GM18907 (cell line): ENCODE results near the gene IFIT3.
A peak's percentile ranks its signal among the peaks of the same experiment; 100 is the strongest.

ENCODE experiments used
- ATAC-seq: cut with Tn5 transposase; IDR thresholded peaks from one replicate; pipeline ENCODE4 v1.9.1; 2021; ENCODE audit warnings: mild to moderate bottlenecking, moderate library complexity; ENCODE audit not compliant: unreplicated experiment

Gene IFIT3

DNA sequence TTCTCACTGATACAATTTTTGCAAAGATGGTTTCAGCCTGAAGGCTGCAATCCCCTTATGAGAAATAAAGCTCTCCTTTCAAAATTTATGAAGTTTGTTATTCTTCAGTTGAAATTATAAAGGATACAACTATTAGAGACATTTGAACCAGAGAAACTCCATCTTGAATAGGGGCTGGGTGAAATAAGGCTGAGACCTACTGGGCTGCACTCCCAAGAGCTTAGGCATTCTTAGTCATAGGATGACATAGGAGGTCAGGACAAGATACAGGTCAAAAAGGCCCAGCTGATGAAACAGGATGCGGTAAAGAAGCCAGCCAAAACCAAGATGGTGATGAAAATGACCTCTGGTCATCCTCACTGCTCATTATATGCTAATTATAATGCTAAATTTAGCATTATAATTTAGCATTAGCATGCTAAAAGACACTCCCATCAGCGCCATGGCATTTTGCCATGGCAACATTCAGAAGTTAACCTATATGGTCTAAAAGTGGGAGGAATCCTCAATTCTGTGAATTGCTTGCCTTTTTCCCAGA, 27.7 kb downstream of the IFIT3 start:
- no peak for ATAC-seq

DNA sequence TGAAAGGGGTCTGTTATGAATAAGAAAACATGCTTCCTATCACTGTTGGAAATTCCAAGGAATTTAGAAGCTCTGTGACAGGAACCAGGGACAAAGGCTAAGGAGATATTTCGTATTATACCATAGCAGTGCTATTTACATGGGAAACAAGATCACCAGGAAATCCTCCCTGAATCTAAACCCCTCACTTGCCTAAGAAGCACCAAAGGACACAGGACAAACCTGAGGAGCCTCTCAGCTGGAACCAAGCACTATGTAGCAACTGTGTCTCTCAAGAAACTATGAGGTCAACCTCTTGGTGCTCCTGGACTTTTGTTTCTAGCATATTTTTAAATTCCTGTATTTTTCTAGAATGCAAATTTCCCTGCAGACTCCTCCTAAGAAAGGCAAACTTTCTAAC, 29.3 kb downstream of the IFIT3 start:
- ATAC-seq = no peak

DNA sequence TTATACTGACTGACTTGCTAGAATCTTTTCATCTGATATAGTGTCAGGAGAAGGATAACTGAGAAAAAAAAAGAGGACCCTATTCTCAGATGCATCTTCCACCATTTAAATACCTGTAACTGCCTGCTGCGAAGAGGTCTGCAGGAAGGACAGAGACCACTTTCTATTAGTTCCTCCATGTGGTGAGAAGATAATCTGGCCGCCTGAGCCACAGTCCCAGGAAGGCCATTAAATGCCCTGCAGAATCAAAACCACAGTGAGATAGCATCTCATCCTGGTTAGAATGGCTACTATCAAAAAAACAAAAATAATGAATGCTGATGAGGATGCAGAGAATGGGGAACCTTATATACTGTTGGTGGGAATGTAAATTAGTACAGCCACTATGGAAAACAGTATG, 30.2 kb downstream of the IFIT3 start:
- no peak for ATAC-seq

GRCh38 chr10:89360157-89360556, 32.4 kb downstream of the IFIT3 start:
- ATAC-seq = no peak

GRCh38 chr10:89362929-89363328, 35.1 kb downstream of the IFIT3 start:
- no peak for ATAC-seq

- ATAC-seq = peak; percentile 40
These were observed 36.1 kb downstream of the IFIT3 start for GRCh38 chr10:89363729-89364442.

GRCh38 chr10:89364531-89364930, 36.7 kb downstream of the IFIT3 start:
- peak; percentile 42 for ATAC-seq

DNA sequence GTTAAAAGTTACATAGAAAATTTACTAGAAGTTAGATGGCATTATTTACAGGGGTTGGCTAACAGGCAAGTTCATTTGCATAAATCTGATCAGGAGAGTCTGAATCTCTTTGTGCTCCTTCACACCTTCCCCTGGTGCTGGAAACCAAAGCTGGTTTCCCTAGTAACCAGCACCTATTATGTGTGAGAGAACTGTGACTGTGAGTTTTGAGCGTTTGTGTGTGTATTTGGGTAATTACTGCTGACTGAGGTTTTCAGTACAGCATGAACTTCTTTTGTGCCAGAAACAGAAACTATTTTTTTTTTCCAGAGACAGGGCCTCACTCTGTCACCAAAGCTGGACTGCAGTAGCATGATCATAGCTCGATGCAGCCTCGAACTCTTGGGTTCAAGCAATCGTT, 39.7 kb downstream of the IFIT3 start:
- peak; percentile 66 for ATAC-seq

- ATAC-seq = no peak
These were observed 40.3 kb downstream of the IFIT3 start for GRCh38 chr10:89368129-89368528.

DNA sequence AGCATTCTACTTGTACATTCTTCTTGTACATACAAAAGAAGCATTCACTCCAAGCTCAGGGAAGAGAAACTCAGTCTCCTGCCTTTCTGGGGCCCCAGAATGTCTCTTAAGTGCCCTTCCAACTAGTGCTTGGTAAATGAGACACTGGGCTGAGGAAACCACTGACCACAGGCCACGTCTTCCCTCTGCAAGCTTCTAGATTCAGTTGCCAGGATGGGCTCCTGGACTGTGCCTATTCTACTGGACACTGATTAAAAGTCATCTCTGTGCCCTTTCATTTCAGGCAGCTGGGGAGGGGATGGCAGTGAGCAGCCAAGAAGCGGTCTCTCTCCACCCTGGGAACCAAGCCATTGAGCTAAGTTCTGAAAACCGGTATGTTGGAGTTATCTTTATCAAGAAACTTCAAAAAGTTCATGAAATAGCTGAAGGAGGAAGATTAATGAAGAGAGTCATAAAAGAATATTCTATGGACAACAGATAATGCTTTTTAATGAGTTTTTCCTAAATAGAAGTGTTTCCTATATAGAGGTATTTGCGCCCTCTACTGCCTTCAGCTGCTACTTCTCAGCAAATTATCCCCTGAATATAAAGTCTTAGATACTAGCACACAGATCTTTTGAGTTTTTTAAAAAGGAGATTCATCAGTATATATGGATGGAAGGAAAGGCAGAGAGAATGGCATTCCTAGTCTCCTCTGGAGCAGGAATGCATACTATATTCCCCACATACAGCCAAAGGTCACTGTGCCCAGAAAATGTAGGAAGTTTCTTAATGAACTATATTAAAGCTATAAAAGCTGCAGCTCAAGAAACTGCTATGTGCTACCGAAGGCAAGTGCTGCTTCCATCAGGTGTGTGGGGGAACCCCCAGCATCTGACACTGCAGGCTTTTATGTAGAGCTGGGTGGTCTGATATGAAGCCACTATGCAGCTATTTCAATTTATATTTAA, 41.6 kb downstream of the IFIT3 start:
- no peak for ATAC-seq

DNA sequence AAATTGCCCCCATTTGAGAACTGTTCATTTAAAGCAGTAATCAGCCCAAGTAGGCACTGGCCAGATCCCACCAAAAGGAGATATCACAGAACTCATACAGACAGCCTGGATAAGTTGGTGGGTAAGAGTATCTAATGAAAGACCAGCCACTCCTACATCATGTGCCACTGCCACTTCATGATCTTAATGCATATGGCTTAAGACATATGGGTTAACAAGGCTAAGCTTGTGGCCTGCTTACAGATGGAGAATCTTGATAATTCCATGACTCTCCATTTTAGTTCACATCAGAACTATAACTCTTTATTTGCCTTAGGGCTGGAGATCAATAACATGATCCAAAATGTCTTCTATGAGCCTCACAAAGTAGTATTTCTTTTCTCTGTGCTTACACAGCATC, 43.3 kb downstream of the IFIT3 start:
- ATAC-seq = no peak

GRCh38 chr10:89371987-89372386, 44.2 kb downstream of the IFIT3 start:
- no peak for ATAC-seq

DNA sequence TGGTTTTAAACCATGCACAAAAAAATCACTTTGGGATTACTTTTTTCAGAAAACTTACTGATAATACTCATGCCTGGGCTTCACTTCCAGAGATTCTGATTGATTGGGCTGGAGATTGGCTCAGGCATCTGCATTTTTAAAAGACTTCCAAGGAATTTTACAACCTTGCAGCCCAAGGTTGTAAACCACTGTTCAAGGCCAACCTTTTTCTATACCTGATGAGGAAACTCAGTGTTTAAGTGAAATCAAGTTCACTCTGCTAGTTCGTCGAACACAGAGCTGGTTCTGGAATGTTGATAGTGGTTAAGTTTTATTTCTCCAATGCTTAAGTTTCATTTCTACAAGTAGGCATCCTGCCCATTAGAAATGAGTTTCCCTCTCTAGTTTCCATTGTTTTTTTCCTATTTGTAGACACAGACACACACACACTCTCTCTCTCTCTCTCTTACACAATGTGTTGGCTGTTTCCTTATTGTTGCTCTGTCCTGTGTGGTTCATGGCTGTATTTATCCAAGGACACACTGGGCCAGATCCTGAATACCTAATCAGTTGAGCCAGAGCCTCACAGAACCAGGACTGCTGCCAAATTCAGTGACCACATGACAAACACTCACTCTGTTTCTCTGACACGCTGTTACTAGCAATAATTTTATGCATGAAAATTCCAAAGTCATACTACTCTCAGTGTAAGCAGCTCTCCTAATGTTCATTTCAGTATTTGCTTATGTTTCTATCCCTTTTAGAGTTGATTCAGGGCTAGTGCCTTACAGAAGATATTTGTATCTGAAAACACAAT, 46.3 kb downstream of the IFIT3 start:
- no peak for ATAC-seq

GRCh38 chr10:89374713-89375141, 46.9 kb downstream of the IFIT3 start:
- ATAC-seq = no peak

GRCh38 chr10:89377705-89378637, 50.2 kb downstream of the IFIT3 start, which contains the start of gene IFIT1B:
TSS of gene IFIT1B (plus strand) at chr10:89378056. CDS start at chr10:89378136, 80 bp downstream.
- ATAC-seq = no peak

DNA sequence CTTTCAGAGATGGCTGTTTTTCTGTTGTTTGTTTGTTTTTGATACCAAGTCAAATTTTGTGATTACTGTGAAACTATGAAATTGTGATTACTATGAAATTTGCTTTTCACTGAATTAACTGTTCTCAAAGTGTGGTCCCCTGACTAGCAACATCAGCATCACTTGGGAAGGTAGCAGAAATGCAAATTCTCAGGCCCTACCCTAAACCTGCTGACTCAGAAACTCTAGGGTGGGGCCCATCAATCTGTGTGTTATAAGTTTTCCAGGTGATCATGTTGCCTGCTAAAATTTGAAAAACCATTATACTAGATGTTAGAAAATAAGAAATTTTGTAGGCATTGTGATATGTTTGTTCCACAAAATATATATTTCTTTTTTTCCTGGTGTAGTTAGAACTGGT, 51.3 kb downstream of the IFIT3 start:
- ATAC-seq = no peak

- ATAC-seq = no peak
These were observed 55.0 kb downstream of the IFIT3 start for GRCh38 chr10:89382757-89383156.

DNA sequence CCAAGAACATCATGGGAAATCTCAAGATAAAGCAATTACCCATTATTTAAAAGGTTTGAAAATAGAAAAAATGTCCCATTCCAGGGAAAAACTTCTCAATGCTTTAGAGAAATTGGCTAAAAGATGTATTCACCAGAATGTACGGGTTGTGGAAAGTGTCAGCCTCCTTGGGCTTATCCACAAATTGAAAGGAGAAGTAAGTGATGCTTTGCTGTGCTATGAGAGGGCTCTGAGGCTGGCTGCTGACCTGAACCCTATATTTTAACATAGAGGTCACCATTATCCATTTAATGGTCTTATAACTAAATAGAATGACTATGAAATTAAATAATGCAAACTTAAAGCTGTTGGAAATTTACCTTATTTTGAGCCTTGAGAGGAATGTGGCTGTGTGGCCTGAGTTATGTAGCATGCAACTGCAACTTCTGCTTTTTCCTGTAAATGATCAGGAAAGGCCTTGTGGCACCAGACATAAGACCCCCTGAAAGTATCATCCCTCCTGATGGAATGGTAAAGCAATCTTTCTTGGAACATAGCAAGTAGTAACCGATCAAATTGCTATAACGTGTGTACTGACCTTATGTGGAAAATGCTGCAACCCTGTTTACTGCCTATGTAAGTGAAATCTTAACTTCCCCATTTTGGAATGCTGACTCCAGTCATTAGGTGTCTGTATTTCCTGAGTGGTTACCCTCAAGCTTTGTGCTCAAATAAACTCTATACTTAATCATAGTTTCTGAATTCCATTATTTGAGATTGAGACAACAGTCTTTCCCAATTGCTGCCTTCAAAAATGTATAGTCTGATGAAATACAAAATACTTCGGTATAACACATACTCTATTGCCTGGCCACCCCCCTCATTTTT, 56.9 kb downstream of the IFIT3 start:
- ATAC-seq = no peak

- ATAC-seq = no peak
These were observed 61.0 kb downstream of the IFIT3 start for GRCh38 chr10:89388806-89389205.
